OCI-LY1 (cell line): ENCODE results near the gene TMC6.

Experiments used
- H2AFZ ChIP-seq: fragments of 200-600 bp; sonication (generic), shearing (Covaris generic); 2 replicates; pipeline ENCODE4 v1.6.0; 2014; ENCODE audit warnings: antibody characterized with exemption, mild to moderate bottlenecking, low read length
- H3F3A ChIP-seq: fragments of 200-600 bp; sonication (generic), shearing (Covaris generic); 2 replicates; pipeline ENCODE4 v1.6.0; 2014; ENCODE audit warnings: mild to moderate bottlenecking, antibody characterized with exemption, low read length, moderate library complexity; ENCODE audit not compliant: insufficient read depth
- H3K27ac ChIP-seq: fragments of 200-600 bp; sonication (generic); 2 replicates; pipeline ENCODE4 v1.5.1; 2014; ENCODE audit warnings: low read length, mixed run types, mild to moderate bottlenecking, low read depth; ENCODE audit not compliant: poor library complexity, severe bottlenecking
- H3K27me3 ChIP-seq: fragments of 200-600 bp; sonication (generic); 2 replicates; pipeline ENCODE4 v1.6.0; 2014; ENCODE audit warnings: antibody characterized with exemption, mild to moderate bottlenecking, low read length, moderate library complexity; ENCODE audit not compliant: insufficient read depth
- H3K36me3 ChIP-seq: fragments of 200-600 bp; sonication (generic); 2 replicates; pipeline ENCODE4 v1.6.1; 2014; ENCODE audit warnings: mild to moderate bottlenecking, antibody characterized with exemption, low read length, moderate library complexity, mixed read lengths; ENCODE audit not compliant: insufficient read depth
- H3K4me1 ChIP-seq: fragments of 200-600 bp; sonication (generic); 2 replicates; pipeline ENCODE4 v1.5.1; 2014; ENCODE audit warnings: mild to moderate bottlenecking, low read length, moderate library complexity; ENCODE audit not compliant: insufficient read depth, severe bottlenecking
- H3K4me2 ChIP-seq: fragments of 200-600 bp; sonication (generic), shearing (Covaris generic); 2 replicates; pipeline ENCODE4 v1.6.1; 2014; ENCODE audit warnings: low read length
- H3K4me3 ChIP-seq: fragments of 200-600 bp; sonication (generic); 2 replicates; pipeline ENCODE4 v1.5.1; 2014; ENCODE audit warnings: low read length, low read depth, mild to moderate bottlenecking, mixed read lengths; ENCODE audit not compliant: poor library complexity, severe bottlenecking
- H3K79me2 ChIP-seq: fragments of 200-600 bp; shearing (Covaris generic); 2 replicates; pipeline ENCODE4 v1.6.1; 2016; ENCODE audit warnings: mixed run types, low read length, mixed read lengths; ENCODE audit not compliant: insufficient read depth
- H3K9ac ChIP-seq: fragments of 200-600 bp; sonication (generic), shearing (Covaris generic); 2 replicates; pipeline ENCODE4 v1.6.1; 2014; ENCODE audit warnings: mild to moderate bottlenecking, low read length, mixed read lengths
- H3K9me2 ChIP-seq: fragments of 200-600 bp; sonication (generic), shearing (Covaris generic); 2 replicates; pipeline ENCODE4 v1.6.1; 2014; ENCODE audit warnings: low read depth, mild to moderate bottlenecking, low read length, mixed read lengths
- H3K9me3 ChIP-seq: fragments of 200-600 bp; shearing (Covaris generic); 2 replicates; pipeline ENCODE4 v1.6.1; 2014; ENCODE audit warnings: low read length, mixed read lengths
- H4K20me1 ChIP-seq: fragments of 200-600 bp; sonication (generic), shearing (Covaris generic); 2 replicates; pipeline ENCODE4 v1.6.0; 2016; ENCODE audit warnings: mild to moderate bottlenecking, low read length; ENCODE audit not compliant: insufficient read depth
- EZH2 ChIP-seq: fragments of 200-600 bp; sonication (generic), shearing (Covaris generic); IDR thresholded peaks from 2 replicates; pipeline ENCODE4 v1.8.0; 2017; ENCODE audit warnings: borderline replicate concordance, mixed run types, mild to moderate bottlenecking, antibody characterized with exemption, low read length, moderate library complexity, mixed read lengths
- TF ChIP-seq, protein P1 (sequence below): fragments of 200-600 bp; sonication (generic), shearing (Covaris generic); IDR thresholded peaks from 2 replicates; pipeline ENCODE4 v1.5.1; 2017; ENCODE audit warnings: mild to moderate bottlenecking, antibody characterized with exemption, low read length, moderate library complexity, mixed read lengths

The TMC6 gene

DNA sequence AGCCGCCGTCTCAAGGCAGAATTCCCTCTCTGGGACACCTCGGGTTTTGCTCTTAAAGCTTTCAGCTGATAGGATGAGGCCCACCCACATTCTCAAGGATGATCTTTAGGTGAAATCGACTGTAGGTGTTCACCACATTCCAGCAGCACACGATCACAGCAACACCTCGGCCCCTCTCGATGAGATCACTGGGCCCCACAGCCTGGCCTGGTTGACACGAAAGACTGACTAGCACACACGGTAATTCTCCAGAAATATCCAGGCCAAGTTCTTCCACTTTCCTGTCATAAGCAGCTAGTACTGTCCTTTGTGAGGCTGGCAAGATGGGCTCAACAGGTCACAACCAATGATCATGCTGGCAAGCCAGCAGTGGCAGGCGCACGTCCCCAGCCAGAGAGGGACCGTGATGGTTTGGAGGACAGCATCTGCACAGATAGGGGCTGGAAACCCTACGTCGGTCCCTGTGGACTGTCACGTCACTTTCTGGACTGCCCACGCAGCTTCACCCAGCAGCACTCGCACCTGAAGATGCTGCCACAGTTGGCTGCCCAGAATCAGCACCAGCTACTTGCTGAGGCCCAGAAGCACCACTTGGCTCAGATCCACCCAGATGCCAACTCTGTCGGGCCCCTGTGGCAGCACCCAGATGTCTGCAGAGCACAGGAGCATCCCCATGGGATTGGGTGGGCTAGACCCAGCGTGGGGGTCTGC lies 17.4 kb downstream of the TMC6 start:
- H3K36me3 ChIP-seq, result peaks cover 34% of the 10 kb centered on the region
- H3K9ac ChIP-seq, result no peak overlapping the region
- H3F3A ChIP-seq, result no peaks in the 10 kb centered on the region
- TF ChIP-seq EZH2, result no peak
- TF ChIP-seq, protein P1, sequence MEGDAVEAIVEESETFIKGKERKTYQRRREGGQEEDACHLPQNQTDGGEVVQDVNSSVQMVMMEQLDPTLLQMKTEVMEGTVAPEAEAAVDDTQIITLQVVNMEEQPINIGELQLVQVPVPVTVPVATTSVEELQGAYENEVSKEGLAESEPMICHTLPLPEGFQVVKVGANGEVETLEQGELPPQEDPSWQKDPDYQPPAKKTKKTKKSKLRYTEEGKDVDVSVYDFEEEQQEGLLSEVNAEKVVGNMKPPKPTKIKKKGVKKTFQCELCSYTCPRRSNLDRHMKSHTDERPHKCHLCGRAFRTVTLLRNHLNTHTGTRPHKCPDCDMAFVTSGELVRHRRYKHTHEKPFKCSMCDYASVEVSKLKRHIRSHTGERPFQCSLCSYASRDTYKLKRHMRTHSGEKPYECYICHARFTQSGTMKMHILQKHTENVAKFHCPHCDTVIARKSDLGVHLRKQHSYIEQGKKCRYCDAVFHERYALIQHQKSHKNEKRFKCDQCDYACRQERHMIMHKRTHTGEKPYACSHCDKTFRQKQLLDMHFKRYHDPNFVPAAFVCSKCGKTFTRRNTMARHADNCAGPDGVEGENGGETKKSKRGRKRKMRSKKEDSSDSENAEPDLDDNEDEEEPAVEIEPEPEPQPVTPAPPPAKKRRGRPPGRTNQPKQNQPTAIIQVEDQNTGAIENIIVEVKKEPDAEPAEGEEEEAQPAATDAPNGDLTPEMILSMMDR, result no peak
- no peaks in the 10 kb centered on the region for H3K9me3 ChIP-seq
- H3K79me2 ChIP-seq, result no peaks in the 10 kb centered on the region
- no peaks in the 10 kb centered on the region for H3K9me2 ChIP-seq
- no peaks in the 10 kb centered on the region for H3K27me3 ChIP-seq
- H3K27ac ChIP-seq, result no peak overlapping the region
- H2AFZ ChIP-seq, result no peak overlapping the region
- no peaks in the 10 kb centered on the region for H4K20me1 ChIP-seq
- no peaks in the 10 kb centered on the region for H3K4me1 ChIP-seq
- H3K4me3 ChIP-seq, result no peak overlapping the region
- no peak overlapping the region for H3K4me2 ChIP-seq

DNA sequence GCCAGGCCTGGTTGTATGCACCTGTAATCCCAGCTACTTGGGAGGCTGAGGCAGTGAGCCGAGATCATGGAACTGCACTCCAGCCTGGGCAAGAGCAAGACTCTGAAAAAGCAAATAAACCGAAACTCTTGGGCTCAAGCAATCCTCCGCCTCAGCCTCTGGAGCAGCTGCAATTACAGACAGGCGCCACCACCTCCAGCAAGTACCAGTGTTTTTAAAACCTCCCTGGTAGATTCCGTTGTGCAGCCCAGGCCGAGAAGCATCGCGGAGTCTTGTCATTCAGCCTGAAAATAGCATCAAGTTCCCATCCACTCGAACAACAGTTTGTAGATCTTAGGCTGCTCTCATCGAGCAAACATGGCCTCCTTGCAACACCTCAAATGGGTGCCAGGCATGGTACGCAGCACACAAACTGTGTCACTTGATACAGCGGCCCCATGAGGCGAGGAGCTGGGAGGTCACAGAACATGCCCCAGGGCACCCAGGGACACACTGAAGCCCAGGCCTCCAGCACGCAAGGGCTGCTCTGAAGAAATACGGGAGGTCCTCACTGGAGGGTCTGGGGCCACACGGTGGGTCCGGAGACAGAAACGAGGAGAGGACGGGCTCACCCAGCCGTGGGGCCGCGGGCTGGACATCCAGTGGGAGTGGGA lies 18.1 kb downstream of the TMC6 start:
- Histone ChIP-seq H3K27ac (no peak overlapping the region), H3K27me3 (no peaks in the 10 kb centered on the region), H3K4me1 (peaks cover 5% of the 10 kb centered on the region), H4K20me1 (no peaks in the 10 kb centered on the region), H3K4me3 (no peak overlapping the region), H3F3A (no peaks in the 10 kb centered on the region), H3K36me3 (peaks cover 34% of the 10 kb centered on the region), H3K4me2 (no peak overlapping the region), H3K9ac (no peak overlapping the region), H3K79me2 (no peaks in the 10 kb centered on the region), H3K9me3 (no peaks in the 10 kb centered on the region), H3K9me2 (no peaks in the 10 kb centered on the region), H2AFZ (no peak overlapping the region)
- TF ChIP-seq, protein P1, result peak; percentile 10; the same call in 1 of the 2 replicates
- no peak for TF ChIP-seq EZH2

DNA sequence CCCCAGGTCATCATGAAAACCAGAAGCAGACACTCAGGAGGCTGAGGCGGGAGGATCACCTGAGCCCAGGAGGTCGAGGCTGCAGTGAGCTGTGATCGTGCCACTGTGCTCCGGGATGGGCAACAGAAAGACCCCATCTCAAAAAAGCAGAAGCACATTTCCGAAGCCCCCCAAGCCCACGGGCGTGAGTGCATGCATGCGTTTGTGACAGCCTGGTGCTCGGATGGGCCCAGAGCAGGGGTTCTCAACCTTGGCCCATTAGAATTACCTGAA lies 19.1 kb downstream of the TMC6 start:
- Histone ChIP-seq H3K4me3 (no peak overlapping the region), H3K4me1 (peaks cover 6% of the 10 kb centered on the region), H3F3A (no peaks in the 10 kb centered on the region), H3K4me2 (no peak overlapping the region), H3K9me2 (no peaks in the 10 kb centered on the region), H3K9ac (no peak overlapping the region), H3K36me3 (peaks cover 35% of the 10 kb centered on the region), H3K79me2 (no peaks in the 10 kb centered on the region), H3K27me3 (no peaks in the 10 kb centered on the region), H3K9me3 (no peaks in the 10 kb centered on the region), H4K20me1 (no peaks in the 10 kb centered on the region), H2AFZ (no peak overlapping the region), H3K27ac (no peak overlapping the region)
- TF ChIP-seq EZH2, result no peak
- TF ChIP-seq, protein P1, result no peak
